HL-60/S4 treated with phorbol 12-myristate 13-acetate at 8.2 ng/mL for 4 days and 3 days (cell line): Measurements from ENCODE around the gene CELA2A.
"Not testable (repeated sequence)": the region's sequence is repeated elsewhere in the genome, so short reads cannot be mapped to it uniquely, and the experiment has no call there.

Source experiments
- in situ Hi-C: fragments of 300-500 bp; cut with MboI; formaldehyde crosslinking; loops from 2 replicates; pipeline ENCODE4 v1.15.0; 2022; ENCODE audit warnings: low sequenced_read_pairs

The CELA2A gene

GRCh38 chr1:15441247-15441646, 15.3 kb upstream of the CELA2A start:
- in situ Hi-C loops, result loop anchor here (25.0 kb wide), 1 partner anchor 304 kb away; no protein-coding TSS in a partner anchor

GRCh38 chr1:15442119-15442518, 14.4 kb upstream of the CELA2A start:
- in situ Hi-C loops, result loop anchor here (25.0 kb wide), 1 partner anchor 305 kb away; no protein-coding TSS in a partner anchor

- in situ Hi-C loops, result loop anchor here (25.0 kb wide), 1 partner anchor 305 kb away; no protein-coding TSS in a partner anchor
Observed at GRCh38 chr1:15442759-15443158, 13.8 kb upstream of the CELA2A start.

GRCh38 chr1:15443281-15443680, 13.3 kb upstream of the CELA2A start:
- in situ Hi-C loops, result loop anchor here (25.0 kb wide), 1 partner anchor 306 kb away; no protein-coding TSS in a partner anchor

- in situ Hi-C loops, result loop anchor here (25.0 kb wide), 1 partner anchor 307 kb away; no protein-coding TSS in a partner anchor
Observed at GRCh38 chr1:15444468-15445389, 11.8 kb upstream of the CELA2A start.

GRCh38 chr1:15445390-15446122, 11.0 kb upstream of the CELA2A start:
- in situ Hi-C loops, result loop anchor here (25.0 kb wide), 1 partner anchor 308 kb away; no protein-coding TSS in a partner anchor

- in situ Hi-C loops, result loop anchor here (25.0 kb wide), 1 partner anchor 309 kb away; no protein-coding TSS in a partner anchor
Observed at GRCh38 chr1:15446212-15446611, 10.3 kb upstream of the CELA2A start.

GRCh38 chr1:15448877-15449462, 7.6 kb upstream of the CELA2A start:
- in situ Hi-C loops, result loop anchor here (25.0 kb wide), 1 partner anchor 312 kb away; no protein-coding TSS in a partner anchor

- in situ Hi-C loops, result loop anchor here (25.0 kb wide), 1 partner anchor 312 kb away; no protein-coding TSS in a partner anchor
Observed at GRCh38 chr1:15449567-15449966, 7.0 kb upstream of the CELA2A start.

GRCh38 chr1:15451014-15451722, 5.4 kb upstream of the CELA2A start:
- in situ Hi-C loops, result no loop called here

GRCh38 chr1:15452216-15452615, 4.3 kb upstream of the CELA2A start:
- in situ Hi-C loops, result no loop called here

GRCh38 chr1:15452866-15453571, 3.5 kb upstream of the CELA2A start:
- in situ Hi-C loops, result no loop called here

- in situ Hi-C loops, result no loop called here
Observed at GRCh38 chr1:15453734-15454133, 2.8 kb upstream of the CELA2A start.

- in situ Hi-C loops, result no loop called here
Observed at GRCh38 chr1:15454256-15454655, 2.3 kb upstream of the CELA2A start.

- in situ Hi-C loops, result no loop called here
Observed at GRCh38 chr1:15455522-15455921, 1.0 kb upstream of the CELA2A start.

- in situ Hi-C loops, result no loop called here
Observed at GRCh38 chr1:15457585-15457984, 1.1 kb downstream of the CELA2A start.

GRCh38 chr1:15458388-15458787, 1.9 kb downstream of the CELA2A start:
- in situ Hi-C loops, result not testable (repeated sequence)

- in situ Hi-C loops, result no loop called here
Observed at GRCh38 chr1:15459771-15460707, 3.5 kb downstream of the CELA2A start.

- in situ Hi-C loops, result no loop called here
Observed at GRCh38 chr1:15460708-15461095, 4.2 kb downstream of the CELA2A start.
